A673 (cell line): Measurements from ENCODE around the gene TNRC6A.

Experiments used
- CTCF ChIP-seq: fragments of 300-800, 200-600 bp; sonication (generic); conservative IDR thresholded peaks from 2 replicates; pipeline ENCODE4 v1.5.1; 2017; ENCODE audit warnings: low read depth, mild to moderate bottlenecking, antibody characterized with exemption, low read length, moderate library complexity, mixed read lengths
- EZH2 ChIP-seq: fragments of 200-600 bp; sonication (generic); IDR thresholded peaks from 2 replicates; pipeline ENCODE4 v1.6.1; 2017; ENCODE audit warnings: borderline replicate concordance, low read depth, mild to moderate bottlenecking, mixed read lengths, antibody characterized with exemption, low read length; ENCODE audit not compliant: poor library complexity, severe bottlenecking

- TF ChIP-seq CTCF, result no peak
- TF ChIP-seq EZH2, result no peak
Observed at GRCh38 chr16:24776501-24777220, 47.2 kb downstream of the TNRC6A start.
